Breast epithelium (tissue), 4 donors: ENCODE measurements around the gene STPG3. TPM values are rescaled to one million over a fixed set of nuclear protein-coding genes. Genes with fewer than 3 reads are reported as not detected.

Source experiments
- DNase-seq, 2 donors: peaks; one replicate each; pipeline ENCODE4 v3.0.0-alpha.2; 2019; ENCODE audit warnings: low spot score in 2 of 2
- H3K27ac ChIP-seq, 2 donors: fragments of 200-600 bp; sonication (generic) in 1 of 2; one replicate each; pipeline ENCODE4 v1.5.1; 2016 to 2019; ENCODE audit warnings: mild to moderate bottlenecking in 1 of 2
- H3K27me3 ChIP-seq, 2 donors: fragments of 200-600 bp; sonication (generic) in 1 of 2; one replicate each; pipeline versions ENCODE4 v1.5.1 to v1.6.0; 2017 to 2019; ENCODE audit warnings: control low read depth in 1 of 2, mild to moderate bottlenecking in 1 of 2
- H3K36me3 ChIP-seq: fragments of 200-600 bp; one replicate; pipeline ENCODE4 v1.5.1; 2019
- H3K4me1 ChIP-seq, 2 donors: fragments of 200-600 bp; sonication (generic); one replicate each; pipeline ENCODE4 v1.5.1; 2016 to 2019; ENCODE audit warnings: control low read depth in 1 of 2
- H3K4me3 ChIP-seq, 3 donors: fragments of 200-600 bp; sonication (generic); 1 replicate in 2 of 3; 2 replicates in 1 of 3; pipeline ENCODE4 v1.5.1; 2016 to 2019; ENCODE audit warnings: mild to moderate bottlenecking in 3 of 3, moderate library complexity in 2 of 3
- H3K9me3 ChIP-seq, 2 donors: fragments of 200-600 bp; sonication (generic) in 1 of 2; one replicate each; pipeline ENCODE4 v1.5.1; 2016 to 2019; ENCODE audit warnings: control low read depth in 1 of 2
- POLR2A ChIP-seq: fragments of 450-650 bp; IDR thresholded peaks from one replicate; pipeline ENCODE4 v1.6.1; 2016; ENCODE audit warnings: antibody characterized with exemption, mild to moderate bottlenecking, moderate library complexity
- POLR2AphosphoS5 ChIP-seq, 3 donors: sonication (generic); formaldehyde crosslinking; IDR thresholded peaks; one replicate each; pipeline ENCODE4 v1.6.1; 2017; ENCODE audit warnings: antibody characterized with exemption in 3 of 3
- intact Hi-C: fragments of 100-400 bp; cut with DNase I; formaldehyde crosslinking; loops from one replicate; pipeline ENCODE4 v1.15.1; 2023; ENCODE audit warnings: low total_unique reads
- total RNA-seq, 3 donors: library from RNA; depleted of rRNA; stranded (reverse); fragments of >200 nt; gene quantifications; one replicate each; pipeline ENCODE4 v1.1.0, GENCODE V29; 2016
- TF ChIP-seq, protein P1 (sequence below), 3 donors: fragments of 450-650 bp; IDR thresholded peaks; one replicate each; pipeline ENCODE4 v1.5.1; 2016 to 2017; ENCODE audit warnings: antibody characterized with exemption in 3 of 3, mild to moderate bottlenecking in 3 of 3, moderate library complexity in 3 of 3

Gene STPG3
- total RNA-seq, 3 donors from 2014 or later, result not detected

GRCh38 chr9:137215196-137215986 is 35.7 kb upstream of the STPG3 start:
- TF ChIP-seq POLR2AphosphoS5 (IDR thresholded peaks at IDR 0.05) (no peak), POLR2A (no peak)
- TF ChIP-seq, protein P1, sequence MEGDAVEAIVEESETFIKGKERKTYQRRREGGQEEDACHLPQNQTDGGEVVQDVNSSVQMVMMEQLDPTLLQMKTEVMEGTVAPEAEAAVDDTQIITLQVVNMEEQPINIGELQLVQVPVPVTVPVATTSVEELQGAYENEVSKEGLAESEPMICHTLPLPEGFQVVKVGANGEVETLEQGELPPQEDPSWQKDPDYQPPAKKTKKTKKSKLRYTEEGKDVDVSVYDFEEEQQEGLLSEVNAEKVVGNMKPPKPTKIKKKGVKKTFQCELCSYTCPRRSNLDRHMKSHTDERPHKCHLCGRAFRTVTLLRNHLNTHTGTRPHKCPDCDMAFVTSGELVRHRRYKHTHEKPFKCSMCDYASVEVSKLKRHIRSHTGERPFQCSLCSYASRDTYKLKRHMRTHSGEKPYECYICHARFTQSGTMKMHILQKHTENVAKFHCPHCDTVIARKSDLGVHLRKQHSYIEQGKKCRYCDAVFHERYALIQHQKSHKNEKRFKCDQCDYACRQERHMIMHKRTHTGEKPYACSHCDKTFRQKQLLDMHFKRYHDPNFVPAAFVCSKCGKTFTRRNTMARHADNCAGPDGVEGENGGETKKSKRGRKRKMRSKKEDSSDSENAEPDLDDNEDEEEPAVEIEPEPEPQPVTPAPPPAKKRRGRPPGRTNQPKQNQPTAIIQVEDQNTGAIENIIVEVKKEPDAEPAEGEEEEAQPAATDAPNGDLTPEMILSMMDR (IDR thresholded peaks at IDR 0.05), result no peak
- DNase-seq, result no peak
- H3K27ac ChIP-seq, result no peak overlapping the region
- no peaks in the 10 kb centered on the region for H3K9me3 ChIP-seq
- no peaks in the 10 kb centered on the region for H3K36me3 ChIP-seq
- intact Hi-C loops, result no loop called here
- H3K4me3 ChIP-seq, result no peak overlapping the region
- no peaks in the 10 kb centered on the region for H3K27me3 ChIP-seq
- peaks cover 0 to 25% of the 10 kb centered on the region in 2 donors for H3K4me1 ChIP-seq

GRCh38 chr9:137216188-137216965 is 34.7 kb upstream of the STPG3 start:
- Histone ChIP-seq H3K27ac (peak overlapping the region in 1 of 2 donors; percentile 88), H3K4me3 (peak overlapping the region in 1 of 3 donors; percentile 63), H3K36me3 (no peaks in the 10 kb centered on the region), H3K27me3 (no peaks in the 10 kb centered on the region), H3K4me1 (peaks cover 0 to 25% of the 10 kb centered on the region in 2 donors), H3K9me3 (no peaks in the 10 kb centered on the region)
- intact Hi-C loops, result no loop called here
- TF ChIP-seq POLR2AphosphoS5 (IDR thresholded peaks at IDR 0.05) (no peak), POLR2A (no peak)
- TF ChIP-seq, protein P1 (IDR thresholded peaks at IDR 0.05), result no peak
- no peak for DNase-seq

- peaks cover 0 to 25% of the 10 kb centered on the region in 2 donors for H3K4me1 ChIP-seq
- peak overlapping the region; percentile 14 to 63 (median 51) for H3K4me3 ChIP-seq
- no peaks in the 10 kb centered on the region for H3K9me3 ChIP-seq
- no peaks in the 10 kb centered on the region for H3K27me3 ChIP-seq
- intact Hi-C loops, result no loop called here
- peak; percentile 86 to 92 for DNase-seq
- H3K27ac ChIP-seq, result peak overlapping the region; percentile 80 to 88
- TF ChIP-seq, protein P1 (IDR thresholded peaks at IDR 0.05), result no peak
- no peak for TF ChIP-seq POLR2AphosphoS5 (IDR thresholded peaks at IDR 0.05)
- TF ChIP-seq POLR2A, result no peak
- no peaks in the 10 kb centered on the region for H3K36me3 ChIP-seq
Measured at GRCh38 chr9:137217276-137218211, 33.5 kb upstream of the STPG3 start.

DNA sequence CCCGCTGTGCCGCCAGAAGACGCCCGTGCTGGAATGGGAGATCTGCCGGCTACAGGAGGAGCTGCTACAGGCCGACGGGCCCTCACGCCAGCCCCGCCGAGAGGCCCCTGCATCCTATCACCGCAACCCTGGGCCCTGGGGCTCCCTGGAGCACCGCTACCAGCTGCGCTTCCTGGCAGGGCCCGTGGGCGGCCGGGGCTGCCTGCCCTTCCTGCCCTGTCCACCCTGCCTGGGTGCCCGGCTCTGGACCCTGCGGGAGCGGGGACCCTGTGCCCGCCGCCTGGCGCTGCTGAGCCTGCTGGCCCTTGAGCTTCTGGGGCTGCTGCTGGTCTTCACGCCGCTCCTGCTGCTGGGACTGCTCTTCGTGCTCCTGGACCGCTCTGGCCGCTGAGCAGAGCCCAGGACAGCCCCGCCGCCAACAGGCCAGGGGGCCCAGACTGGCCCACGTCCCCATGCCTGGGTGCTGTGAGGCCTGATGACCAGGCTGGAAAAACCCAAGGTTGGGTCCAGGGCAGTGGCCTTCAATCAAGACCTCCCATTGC is 32.8 kb upstream of the STPG3 start:
- Histone ChIP-seq H3K27me3 (no peaks in the 10 kb centered on the region), H3K4me1 (peaks cover 0 to 25% of the 10 kb centered on the region in 2 donors), H3K27ac (peak overlapping the region; percentile 80 to 88), H3K9me3 (no peaks in the 10 kb centered on the region), H3K4me3 (peak overlapping the region in 2 of 3 donors; percentile 51 to 63), H3K36me3 (no peaks in the 10 kb centered on the region)
- intact Hi-C loops, result no loop called here
- DNase-seq, result no peak
- TF ChIP-seq, protein P1 (IDR thresholded peaks at IDR 0.05), result no peak
- TF ChIP-seq POLR2A, result no peak
- no peak for TF ChIP-seq POLR2AphosphoS5 (IDR thresholded peaks at IDR 0.05)
